K562 (cell line): Measurements from ENCODE around the gene RNF13. TPM values are rescaled to one million over a fixed set of nuclear protein-coding genes. Genes with fewer than 3 reads are reported as not detected.

Experiments used
- BMI1 ChIP-seq: fragments of 150-350 bp; IDR thresholded peaks from 2 replicates; pipeline ENCODE4 v1.6.1; 2014; ENCODE audit warnings: low read length
- CCNT2 ChIP-seq: IDR thresholded peaks from 2 replicates; pipeline ENCODE4 v1.6.1; 2011; ENCODE audit warnings: borderline replicate concordance, low read depth, mild to moderate bottlenecking, moderate library complexity, mixed read lengths, low read length; ENCODE audit not compliant: insufficient read length; ENCODE audit errors: extremely low read depth
- HOXB6 ChIP-seq: fragments of 250-450 bp; sonication (Bioruptor Pico); IDR thresholded peaks from 2 replicates; pipeline ENCODE4 v1.5.1; 2022; ENCODE audit warnings: mild to moderate bottlenecking, borderline replicate concordance
- NR2F6 ChIP-seq: fragments of 450-650 bp; formaldehyde crosslinking; IDR thresholded peaks from 2 replicates; pipeline ENCODE4 v1.4.0; 2020; ENCODE audit warnings: mild to moderate bottlenecking
- NRF1 ChIP-seq, 2 experiments: fragments of 450-650 bp; IDR thresholded peaks in 1 of 2; conservative IDR thresholded peaks in 1 of 2; 2 replicates each; pipeline ENCODE4 v1.6.1; 2014; ENCODE audit warnings: mild to moderate bottlenecking in 2 of 2
- PURB ChIP-seq: sonication (generic); formaldehyde crosslinking; IDR thresholded peaks from 2 replicates; pipeline ENCODE4 v1.9.0; 2021; ENCODE audit warnings: low read depth, mild to moderate bottlenecking, missing genetic modification reagents
- ZNF140 ChIP-seq: fragments of 250-450 bp; sonication (Bioruptor Pico); IDR thresholded peaks from 2 replicates; pipeline ENCODE4 v1.8.0; 2021; ENCODE audit warnings: moderate library complexity, mild to moderate bottlenecking, inconsistent platforms
- ZNF3 ChIP-seq: fragments of 250-450 bp; sonication (Bioruptor Pico); IDR thresholded peaks from 2 replicates; pipeline ENCODE4 v1.5.0; 2021; ENCODE audit warnings: mild to moderate bottlenecking, moderate library complexity
- ZNF316 ChIP-seq: fragments of 450-650 bp; IDR thresholded peaks from 2 replicates; pipeline ENCODE4 v1.6.1; 2016
- polyA plus RNA-seq, 8 experiments: library from polyadenylated mRNA; depleted of rRNA in 4 of 8; stranded (reverse) in 5 of 8; unstranded in 3 of 8; fragments of >200 nt; fragmentation: Nextera tagmentation in 2 of 8; fragmentation: Illumina TruSeq in 1 of 8; extraction: Ambion mirVana in 2 of 8; extraction: Trizol in 1 of 8; gene quantifications; 2 replicates each; pipeline versions ENCODE4 v1.2.1 to v1.2.3, GENCODE V29; 2011 to 2014; ENCODE audit warnings: inconsistent platforms in 1 of 8, missing spikeins in 1 of 8
- total RNA-seq, 7 experiments: library from RNA; depleted of rRNA in 6 of 7; stranded (reverse); fragments of >200 nt in 6 of 7; fragmentation: Illumina TruSeq in 2 of 7; extraction: Trizol in 2 of 7; gene quantifications; 2 replicates each; pipeline versions ENCODE4 v1.2.1 to v1.2.3, GENCODE V29; 2011 to 2021; ENCODE audit warnings: low replicate concordance in 1 of 7
- TF ChIP-seq, protein P1 (sequence below), 2 experiments: fragments of 450-650 bp in 1 of 2; sonication (generic) in 1 of 2; formaldehyde crosslinking; conservative IDR thresholded peaks; 2 replicates each; pipeline versions ENCODE4 v1.4.0 to v1.8.1; 2020 to 2022; ENCODE audit warnings: mild to moderate bottlenecking in 1 of 2, missing genetic modification reagents in 1 of 2
- TF ChIP-seq, protein P2 (sequence below): IDR thresholded peaks from 3 replicates; pipeline ENCODE4 v1.6.1; 2011; ENCODE audit warnings: borderline replicate concordance, mild to moderate bottlenecking; ENCODE audit not compliant: insufficient read length, insufficient read depth
- TF ChIP-seq, protein P3 (sequence below): sonication (generic); formaldehyde crosslinking; IDR thresholded peaks from 2 replicates; pipeline ENCODE4 v1.8.1; 2023; ENCODE audit warnings: missing genetic modification reagents, mild to moderate bottlenecking, borderline replicate concordance
- TF ChIP-seq, protein P4 (sequence below): sonication (generic); formaldehyde crosslinking; IDR thresholded peaks from 2 replicates; pipeline ENCODE4 v1.8.1; 2023; ENCODE audit warnings: mild to moderate bottlenecking, missing genetic modification reagents
- TF ChIP-seq, protein P5 (sequence below): fragments of 250-450 bp; sonication (Bioruptor Pico); IDR thresholded peaks from 2 replicates; pipeline ENCODE4 v1.5.1; 2021; ENCODE audit warnings: mild to moderate bottlenecking

The RNF13 gene
- total and polyA plus RNA-seq, 9 of the 15 experiments (the other 6 are each of a cell fraction or from before 2014, with no cell fraction given), result 12.7 to 35.8 (median 18.9) TPM

DNA sequence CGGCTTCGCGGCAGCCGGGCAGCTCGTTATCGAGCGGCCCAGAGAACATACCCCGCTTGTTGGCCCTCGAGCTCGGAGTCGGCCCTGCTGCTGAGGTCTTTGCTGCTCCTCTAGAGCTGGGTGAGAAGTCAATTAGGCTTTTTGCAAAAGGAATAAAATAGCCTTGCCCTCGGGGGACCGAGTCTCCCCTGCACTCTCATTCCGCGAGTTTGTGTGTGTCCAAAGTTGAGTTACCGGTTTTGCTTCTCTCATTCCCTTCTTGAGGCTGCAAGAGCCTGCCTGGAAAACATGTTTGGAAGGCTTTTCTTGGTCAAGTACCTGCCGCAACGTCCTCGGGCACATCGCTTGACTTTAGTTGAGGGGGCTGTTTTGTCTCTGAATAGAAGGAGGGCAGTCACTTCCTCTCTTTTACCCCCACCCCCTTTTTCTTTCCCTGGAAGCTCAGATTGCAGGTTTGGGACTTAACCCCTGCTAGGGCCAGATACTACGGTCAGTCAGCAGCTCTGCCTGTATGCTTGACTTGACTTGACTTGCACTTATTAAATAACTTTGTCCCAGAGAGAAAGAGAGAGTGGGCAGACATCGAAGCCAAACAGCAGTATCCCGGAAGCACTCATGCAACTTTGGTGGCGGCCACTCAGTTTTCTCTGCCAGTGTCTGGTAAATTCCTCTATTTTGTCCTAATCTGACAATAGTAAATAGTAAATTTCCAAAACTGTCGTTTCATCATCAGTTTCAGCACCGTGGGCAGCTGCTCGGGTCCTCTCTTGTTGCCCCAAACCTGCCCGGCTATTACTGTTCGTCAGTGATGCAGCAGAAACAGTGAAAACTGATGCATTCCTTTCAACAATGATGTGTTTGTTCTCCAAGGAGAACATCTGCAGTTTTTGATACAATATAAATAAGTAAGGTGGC, 609 bp downstream of the RNF13 start (continued):
- TF ChIP-seq ZNF316, result 0 out of 2 replicates have a peak, but pooled peaks have one; percentile 10
- TF ChIP-seq NRF1 (conservative IDR thresholded peaks at IDR 0.05 in 1 of 2, IDR thresholded peaks at IDR 0.05 in 1 of 2), result no peak
- TF ChIP-seq, protein P1, sequence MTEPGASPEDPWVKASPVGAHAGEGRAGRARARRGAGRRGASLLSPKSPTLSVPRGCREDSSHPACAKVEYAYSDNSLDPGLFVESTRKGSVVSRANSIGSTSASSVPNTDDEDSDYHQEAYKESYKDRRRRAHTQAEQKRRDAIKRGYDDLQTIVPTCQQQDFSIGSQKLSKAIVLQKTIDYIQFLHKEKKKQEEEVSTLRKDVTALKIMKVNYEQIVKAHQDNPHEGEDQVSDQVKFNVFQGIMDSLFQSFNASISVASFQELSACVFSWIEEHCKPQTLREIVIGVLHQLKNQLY (CRISPR knock-in tag; conservative IDR thresholded peaks at IDR 0.05), result no peak
- TF ChIP-seq BMI1, result no peak
- no peak for TF ChIP-seq ZNF3
- TF ChIP-seq, protein P2, sequence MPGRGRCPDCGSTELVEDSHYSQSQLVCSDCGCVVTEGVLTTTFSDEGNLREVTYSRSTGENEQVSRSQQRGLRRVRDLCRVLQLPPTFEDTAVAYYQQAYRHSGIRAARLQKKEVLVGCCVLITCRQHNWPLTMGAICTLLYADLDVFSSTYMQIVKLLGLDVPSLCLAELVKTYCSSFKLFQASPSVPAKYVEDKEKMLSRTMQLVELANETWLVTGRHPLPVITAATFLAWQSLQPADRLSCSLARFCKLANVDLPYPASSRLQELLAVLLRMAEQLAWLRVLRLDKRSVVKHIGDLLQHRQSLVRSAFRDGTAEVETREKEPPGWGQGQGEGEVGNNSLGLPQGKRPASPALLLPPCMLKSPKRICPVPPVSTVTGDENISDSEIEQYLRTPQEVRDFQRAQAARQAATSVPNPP, result no peak
- TF ChIP-seq NR2F6 (CRISPR knock-in tag), result no peak
- TF ChIP-seq, protein P3, sequence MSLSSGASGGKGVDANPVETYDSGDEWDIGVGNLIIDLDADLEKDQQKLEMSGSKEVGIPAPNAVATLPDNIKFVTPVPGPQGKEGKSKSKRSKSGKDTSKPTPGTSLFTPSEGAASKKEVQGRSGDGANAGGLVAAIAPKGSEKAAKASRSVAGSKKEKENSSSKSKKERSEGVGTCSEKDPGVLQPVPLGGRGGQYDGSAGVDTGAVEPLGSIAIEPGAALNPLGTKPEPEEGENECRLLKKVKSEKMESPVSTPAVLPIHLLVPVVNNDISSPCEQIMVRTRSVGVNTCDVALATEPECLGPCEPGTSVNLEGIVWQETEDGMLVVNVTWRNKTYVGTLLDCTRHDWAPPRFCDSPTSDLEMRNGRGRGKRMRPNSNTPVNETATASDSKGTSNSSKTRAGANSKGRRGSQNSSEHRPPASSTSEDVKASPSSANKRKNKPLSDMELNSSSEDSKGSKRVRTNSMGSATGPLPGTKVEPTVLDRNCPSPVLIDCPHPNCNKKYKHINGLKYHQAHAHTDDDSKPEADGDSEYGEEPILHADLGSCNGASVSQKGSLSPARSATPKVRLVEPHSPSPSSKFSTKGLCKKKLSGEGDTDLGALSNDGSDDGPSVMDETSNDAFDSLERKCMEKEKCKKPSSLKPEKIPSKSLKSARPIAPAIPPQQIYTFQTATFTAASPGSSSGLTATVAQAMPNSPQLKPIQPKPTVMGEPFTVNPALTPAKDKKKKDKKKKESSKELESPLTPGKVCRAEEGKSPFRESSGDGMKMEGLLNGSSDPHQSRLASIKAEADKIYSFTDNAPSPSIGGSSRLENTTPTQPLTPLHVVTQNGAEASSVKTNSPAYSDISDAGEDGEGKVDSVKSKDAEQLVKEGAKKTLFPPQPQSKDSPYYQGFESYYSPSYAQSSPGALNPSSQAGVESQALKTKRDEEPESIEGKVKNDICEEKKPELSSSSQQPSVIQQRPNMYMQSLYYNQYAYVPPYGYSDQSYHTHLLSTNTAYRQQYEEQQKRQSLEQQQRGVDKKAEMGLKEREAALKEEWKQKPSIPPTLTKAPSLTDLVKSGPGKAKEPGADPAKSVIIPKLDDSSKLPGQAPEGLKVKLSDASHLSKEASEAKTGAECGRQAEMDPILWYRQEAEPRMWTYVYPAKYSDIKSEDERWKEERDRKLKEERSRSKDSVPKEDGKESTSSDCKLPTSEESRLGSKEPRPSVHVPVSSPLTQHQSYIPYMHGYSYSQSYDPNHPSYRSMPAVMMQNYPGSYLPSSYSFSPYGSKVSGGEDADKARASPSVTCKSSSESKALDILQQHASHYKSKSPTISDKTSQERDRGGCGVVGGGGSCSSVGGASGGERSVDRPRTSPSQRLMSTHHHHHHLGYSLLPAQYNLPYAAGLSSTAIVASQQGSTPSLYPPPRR (CRISPR knock-in tag), result no peak
- no peak for TF ChIP-seq HOXB6 (CRISPR knock-in tag)
- TF ChIP-seq PURB (CRISPR knock-in tag), result no peak
- TF ChIP-seq CCNT2, result no peak
- no peak for TF ChIP-seq ZNF140 (CRISPR knock-in tag)
- TF ChIP-seq, protein P4, sequence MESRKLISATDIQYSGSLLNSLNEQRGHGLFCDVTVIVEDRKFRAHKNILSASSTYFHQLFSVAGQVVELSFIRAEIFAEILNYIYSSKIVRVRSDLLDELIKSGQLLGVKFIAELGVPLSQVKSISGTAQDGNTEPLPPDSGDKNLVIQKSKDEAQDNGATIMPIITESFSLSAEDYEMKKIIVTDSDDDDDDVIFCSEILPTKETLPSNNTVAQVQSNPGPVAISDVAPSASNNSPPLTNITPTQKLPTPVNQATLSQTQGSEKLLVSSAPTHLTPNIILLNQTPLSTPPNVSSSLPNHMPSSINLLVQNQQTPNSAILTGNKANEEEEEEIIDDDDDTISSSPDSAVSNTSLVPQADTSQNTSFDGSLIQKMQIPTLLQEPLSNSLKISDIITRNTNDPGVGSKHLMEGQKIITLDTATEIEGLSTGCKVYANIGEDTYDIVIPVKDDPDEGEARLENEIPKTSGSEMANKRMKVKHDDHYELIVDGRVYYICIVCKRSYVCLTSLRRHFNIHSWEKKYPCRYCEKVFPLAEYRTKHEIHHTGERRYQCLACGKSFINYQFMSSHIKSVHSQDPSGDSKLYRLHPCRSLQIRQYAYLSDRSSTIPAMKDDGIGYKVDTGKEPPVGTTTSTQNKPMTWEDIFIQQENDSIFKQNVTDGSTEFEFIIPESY (CRISPR knock-in tag), result no peak
- TF ChIP-seq, protein P5, sequence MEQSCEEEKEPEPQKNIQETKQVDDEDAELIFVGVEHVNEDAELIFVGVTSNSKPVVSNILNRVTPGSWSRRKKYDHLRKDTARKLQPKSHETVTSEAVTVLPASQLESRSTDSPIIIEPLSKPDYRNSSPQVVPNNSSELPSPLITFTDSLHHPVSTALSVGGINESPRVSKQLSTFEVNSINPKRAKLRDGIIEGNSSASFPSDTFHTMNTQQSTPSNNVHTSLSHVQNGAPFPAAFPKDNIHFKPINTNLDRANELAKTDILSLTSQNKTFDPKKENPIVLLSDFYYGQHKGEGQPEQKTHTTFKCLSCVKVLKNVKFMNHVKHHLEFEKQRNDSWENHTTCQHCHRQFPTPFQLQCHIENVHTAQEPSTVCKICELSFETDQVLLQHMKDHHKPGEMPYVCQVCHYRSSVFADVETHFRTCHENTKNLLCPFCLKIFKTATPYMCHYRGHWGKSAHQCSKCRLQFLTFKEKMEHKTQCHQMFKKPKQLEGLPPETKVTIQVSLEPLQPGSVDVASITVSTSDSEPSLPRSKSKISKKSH (CRISPR knock-in tag), result no peak
